ENCODE measurements around the gene ZNF697. TPM values are rescaled to one million over a fixed set of nuclear protein-coding genes. Genes with fewer than 3 reads are reported as not detected.

ZNF697 gene
- total and polyA plus RNA-seq, 9 of the 15 experiments (the other 6 are each of a cell fraction or from before 2014, with no cell fraction given) = 2.1 to 13.6 (median 8.3) TPM

DNA sequence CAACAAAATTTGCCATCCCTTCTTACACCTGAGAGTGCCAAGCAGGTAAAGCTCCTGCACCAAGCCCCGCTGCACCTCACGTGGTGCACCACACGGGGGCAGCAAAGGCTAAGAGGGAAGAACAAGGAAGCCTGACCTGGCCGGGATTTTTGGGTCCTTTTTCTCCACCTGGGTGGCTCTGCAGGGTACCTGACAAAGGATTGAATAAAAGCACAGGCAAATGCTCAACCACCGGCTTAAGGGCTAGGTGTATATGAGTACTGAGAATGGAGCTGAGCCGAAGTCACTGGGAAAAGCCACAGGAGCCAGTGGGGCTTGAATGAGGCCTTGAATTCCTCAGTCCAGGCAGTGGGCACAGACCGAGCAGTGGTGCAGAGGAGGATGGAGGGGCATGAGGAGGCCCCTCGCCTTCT, 36.4 kb downstream of the ZNF697 start (continued):
- TF ChIP-seq, protein P1, sequence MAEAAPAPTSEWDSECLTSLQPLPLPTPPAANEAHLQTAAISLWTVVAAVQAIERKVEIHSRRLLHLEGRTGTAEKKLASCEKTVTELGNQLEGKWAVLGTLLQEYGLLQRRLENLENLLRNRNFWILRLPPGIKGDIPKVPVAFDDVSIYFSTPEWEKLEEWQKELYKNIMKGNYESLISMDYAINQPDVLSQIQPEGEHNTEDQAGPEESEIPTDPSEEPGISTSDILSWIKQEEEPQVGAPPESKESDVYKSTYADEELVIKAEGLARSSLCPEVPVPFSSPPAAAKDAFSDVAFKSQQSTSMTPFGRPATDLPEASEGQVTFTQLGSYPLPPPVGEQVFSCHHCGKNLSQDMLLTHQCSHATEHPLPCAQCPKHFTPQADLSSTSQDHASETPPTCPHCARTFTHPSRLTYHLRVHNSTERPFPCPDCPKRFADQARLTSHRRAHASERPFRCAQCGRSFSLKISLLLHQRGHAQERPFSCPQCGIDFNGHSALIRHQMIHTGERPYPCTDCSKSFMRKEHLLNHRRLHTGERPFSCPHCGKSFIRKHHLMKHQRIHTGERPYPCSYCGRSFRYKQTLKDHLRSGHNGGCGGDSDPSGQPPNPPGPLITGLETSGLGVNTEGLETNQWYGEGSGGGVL (CRISPR knock-in tag; IDR thresholded peaks at IDR 0.05) = no peak
- no peak for TF ChIP-seq ZNF586 (CRISPR knock-in tag; conservative IDR thresholded peaks at IDR 0.05)
- TF ChIP-seq, protein P2, sequence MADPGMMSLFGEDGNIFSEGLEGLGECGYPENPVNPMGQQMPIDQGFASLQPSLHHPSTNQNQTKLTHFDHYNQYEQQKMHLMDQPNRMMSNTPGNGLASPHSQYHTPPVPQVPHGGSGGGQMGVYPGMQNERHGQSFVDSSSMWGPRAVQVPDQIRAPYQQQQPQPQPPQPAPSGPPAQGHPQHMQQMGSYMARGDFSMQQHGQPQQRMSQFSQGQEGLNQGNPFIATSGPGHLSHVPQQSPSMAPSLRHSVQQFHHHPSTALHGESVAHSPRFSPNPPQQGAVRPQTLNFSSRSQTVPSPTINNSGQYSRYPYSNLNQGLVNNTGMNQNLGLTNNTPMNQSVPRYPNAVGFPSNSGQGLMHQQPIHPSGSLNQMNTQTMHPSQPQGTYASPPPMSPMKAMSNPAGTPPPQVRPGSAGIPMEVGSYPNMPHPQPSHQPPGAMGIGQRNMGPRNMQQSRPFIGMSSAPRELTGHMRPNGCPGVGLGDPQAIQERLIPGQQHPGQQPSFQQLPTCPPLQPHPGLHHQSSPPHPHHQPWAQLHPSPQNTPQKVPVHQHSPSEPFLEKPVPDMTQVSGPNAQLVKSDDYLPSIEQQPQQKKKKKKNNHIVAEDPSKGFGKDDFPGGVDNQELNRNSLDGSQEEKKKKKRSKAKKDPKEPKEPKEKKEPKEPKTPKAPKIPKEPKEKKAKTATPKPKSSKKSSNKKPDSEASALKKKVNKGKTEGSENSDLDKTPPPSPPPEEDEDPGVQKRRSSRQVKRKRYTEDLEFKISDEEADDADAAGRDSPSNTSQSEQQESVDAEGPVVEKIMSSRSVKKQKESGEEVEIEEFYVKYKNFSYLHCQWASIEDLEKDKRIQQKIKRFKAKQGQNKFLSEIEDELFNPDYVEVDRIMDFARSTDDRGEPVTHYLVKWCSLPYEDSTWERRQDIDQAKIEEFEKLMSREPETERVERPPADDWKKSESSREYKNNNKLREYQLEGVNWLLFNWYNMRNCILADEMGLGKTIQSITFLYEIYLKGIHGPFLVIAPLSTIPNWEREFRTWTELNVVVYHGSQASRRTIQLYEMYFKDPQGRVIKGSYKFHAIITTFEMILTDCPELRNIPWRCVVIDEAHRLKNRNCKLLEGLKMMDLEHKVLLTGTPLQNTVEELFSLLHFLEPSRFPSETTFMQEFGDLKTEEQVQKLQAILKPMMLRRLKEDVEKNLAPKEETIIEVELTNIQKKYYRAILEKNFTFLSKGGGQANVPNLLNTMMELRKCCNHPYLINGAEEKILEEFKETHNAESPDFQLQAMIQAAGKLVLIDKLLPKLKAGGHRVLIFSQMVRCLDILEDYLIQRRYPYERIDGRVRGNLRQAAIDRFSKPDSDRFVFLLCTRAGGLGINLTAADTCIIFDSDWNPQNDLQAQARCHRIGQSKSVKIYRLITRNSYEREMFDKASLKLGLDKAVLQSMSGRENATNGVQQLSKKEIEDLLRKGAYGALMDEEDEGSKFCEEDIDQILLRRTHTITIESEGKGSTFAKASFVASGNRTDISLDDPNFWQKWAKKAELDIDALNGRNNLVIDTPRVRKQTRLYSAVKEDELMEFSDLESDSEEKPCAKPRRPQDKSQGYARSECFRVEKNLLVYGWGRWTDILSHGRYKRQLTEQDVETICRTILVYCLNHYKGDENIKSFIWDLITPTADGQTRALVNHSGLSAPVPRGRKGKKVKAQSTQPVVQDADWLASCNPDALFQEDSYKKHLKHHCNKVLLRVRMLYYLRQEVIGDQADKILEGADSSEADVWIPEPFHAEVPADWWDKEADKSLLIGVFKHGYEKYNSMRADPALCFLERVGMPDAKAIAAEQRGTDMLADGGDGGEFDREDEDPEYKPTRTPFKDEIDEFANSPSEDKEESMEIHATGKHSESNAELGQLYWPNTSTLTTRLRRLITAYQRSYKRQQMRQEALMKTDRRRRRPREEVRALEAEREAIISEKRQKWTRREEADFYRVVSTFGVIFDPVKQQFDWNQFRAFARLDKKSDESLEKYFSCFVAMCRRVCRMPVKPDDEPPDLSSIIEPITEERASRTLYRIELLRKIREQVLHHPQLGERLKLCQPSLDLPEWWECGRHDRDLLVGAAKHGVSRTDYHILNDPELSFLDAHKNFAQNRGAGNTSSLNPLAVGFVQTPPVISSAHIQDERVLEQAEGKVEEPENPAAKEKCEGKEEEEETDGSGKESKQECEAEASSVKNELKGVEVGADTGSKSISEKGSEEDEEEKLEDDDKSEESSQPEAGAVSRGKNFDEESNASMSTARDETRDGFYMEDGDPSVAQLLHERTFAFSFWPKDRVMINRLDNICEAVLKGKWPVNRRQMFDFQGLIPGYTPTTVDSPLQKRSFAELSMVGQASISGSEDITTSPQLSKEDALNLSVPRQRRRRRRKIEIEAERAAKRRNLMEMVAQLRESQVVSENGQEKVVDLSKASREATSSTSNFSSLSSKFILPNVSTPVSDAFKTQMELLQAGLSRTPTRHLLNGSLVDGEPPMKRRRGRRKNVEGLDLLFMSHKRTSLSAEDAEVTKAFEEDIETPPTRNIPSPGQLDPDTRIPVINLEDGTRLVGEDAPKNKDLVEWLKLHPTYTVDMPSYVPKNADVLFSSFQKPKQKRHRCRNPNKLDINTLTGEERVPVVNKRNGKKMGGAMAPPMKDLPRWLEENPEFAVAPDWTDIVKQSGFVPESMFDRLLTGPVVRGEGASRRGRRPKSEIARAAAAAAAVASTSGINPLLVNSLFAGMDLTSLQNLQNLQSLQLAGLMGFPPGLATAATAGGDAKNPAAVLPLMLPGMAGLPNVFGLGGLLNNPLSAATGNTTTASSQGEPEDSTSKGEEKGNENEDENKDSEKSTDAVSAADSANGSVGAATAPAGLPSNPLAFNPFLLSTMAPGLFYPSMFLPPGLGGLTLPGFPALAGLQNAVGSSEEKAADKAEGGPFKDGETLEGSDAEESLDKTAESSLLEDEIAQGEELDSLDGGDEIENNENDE (IDR thresholded peaks at IDR 0.05; ENCODE audit: low read depth, low read length) = no peak
- no peak for TF ChIP-seq ZNF507 (tag; conservative IDR thresholded peaks at IDR 0.05)
- TF ChIP-seq FOXK2 (conservative IDR thresholded peaks at IDR 0.05 in 1 of 2, IDR thresholded peaks at IDR 0.05 in 1 of 2; ENCODE audit: low read depth in 2 of 2) = no peak
- TF ChIP-seq, protein P3, sequence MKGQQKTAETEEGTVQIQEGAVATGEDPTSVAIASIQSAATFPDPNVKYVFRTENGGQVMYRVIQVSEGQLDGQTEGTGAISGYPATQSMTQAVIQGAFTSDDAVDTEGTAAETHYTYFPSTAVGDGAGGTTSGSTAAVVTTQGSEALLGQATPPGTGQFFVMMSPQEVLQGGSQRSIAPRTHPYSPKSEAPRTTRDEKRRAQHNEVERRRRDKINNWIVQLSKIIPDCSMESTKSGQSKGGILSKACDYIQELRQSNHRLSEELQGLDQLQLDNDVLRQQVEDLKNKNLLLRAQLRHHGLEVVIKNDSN (CRISPR knock-in tag; IDR thresholded peaks at IDR 0.05) = no peak
- TF ChIP-seq, protein P4, sequence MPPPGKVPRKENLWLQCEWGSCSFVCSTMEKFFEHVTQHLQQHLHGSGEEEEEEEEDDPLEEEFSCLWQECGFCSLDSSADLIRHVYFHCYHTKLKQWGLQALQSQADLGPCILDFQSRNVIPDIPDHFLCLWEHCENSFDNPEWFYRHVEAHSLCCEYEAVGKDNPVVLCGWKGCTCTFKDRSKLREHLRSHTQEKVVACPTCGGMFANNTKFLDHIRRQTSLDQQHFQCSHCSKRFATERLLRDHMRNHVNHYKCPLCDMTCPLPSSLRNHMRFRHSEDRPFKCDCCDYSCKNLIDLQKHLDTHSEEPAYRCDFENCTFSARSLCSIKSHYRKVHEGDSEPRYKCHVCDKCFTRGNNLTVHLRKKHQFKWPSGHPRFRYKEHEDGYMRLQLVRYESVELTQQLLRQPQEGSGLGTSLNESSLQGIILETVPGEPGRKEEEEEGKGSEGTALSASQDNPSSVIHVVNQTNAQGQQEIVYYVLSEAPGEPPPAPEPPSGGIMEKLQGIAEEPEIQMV (tag; conservative IDR thresholded peaks at IDR 0.05; ENCODE audit: low read depth) = no peak
- TF ChIP-seq ZNF311 (CRISPR knock-in tag; IDR thresholded peaks at IDR 0.05) = no peak
- TF ChIP-seq, protein P5, sequence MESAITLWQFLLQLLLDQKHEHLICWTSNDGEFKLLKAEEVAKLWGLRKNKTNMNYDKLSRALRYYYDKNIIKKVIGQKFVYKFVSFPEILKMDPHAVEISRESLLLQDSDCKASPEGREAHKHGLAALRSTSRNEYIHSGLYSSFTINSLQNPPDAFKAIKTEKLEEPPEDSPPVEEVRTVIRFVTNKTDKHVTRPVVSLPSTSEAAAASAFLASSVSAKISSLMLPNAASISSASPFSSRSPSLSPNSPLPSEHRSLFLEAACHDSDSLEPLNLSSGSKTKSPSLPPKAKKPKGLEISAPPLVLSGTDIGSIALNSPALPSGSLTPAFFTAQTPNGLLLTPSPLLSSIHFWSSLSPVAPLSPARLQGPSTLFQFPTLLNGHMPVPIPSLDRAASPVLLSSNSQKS (CRISPR knock-in tag; IDR thresholded peaks at IDR 0.05) = no peak
- no peak for TF ChIP-seq WHSC1 (IDR thresholded peaks at IDR 0.05; ENCODE audit: low read length)
